Panc1 (cell line): Measurements from ENCODE around the gene STX7. TPM values are rescaled to one million over a fixed set of nuclear protein-coding genes. Genes with fewer than 3 reads are reported as not detected.
"Not testable (repeated sequence)": the region's sequence is repeated elsewhere in the genome, so short reads cannot be mapped to it uniquely, and the experiment has no call there.

Experiments used
- ATAC-seq: fragments of 200-7000 bp; cut with Tn5 transposase; 2 replicates; pipeline ENCODE4 v1.9.1; 2020; ENCODE audit warnings: mild to moderate bottlenecking, moderate library complexity
- BruUV-seq: library from RNA; stranded (reverse); fragments of 400-500 nt; replicated peaks from 2 replicates; lab custom pipeline; 2021; lab: Mats Ljungman, UMichigan
- CTCF ChIA-PET: fragments of 300-600 bp; sonication (Branson Sonifier 250); formaldehyde crosslinking; loops from one replicate; lab custom pipeline; 2022; ENCODE audit warnings: antibody characterized with exemption; lab: Charles Lee
- POLR2A ChIA-PET: fragments of 300-600 bp; sonication (Branson Sonifier 250); formaldehyde crosslinking; loops from one replicate; lab custom pipeline; 2022; ENCODE audit warnings: antibody characterized with exemption; lab: Charles Lee
- DNase-seq: peaks from one replicate; pipeline ENCODE4 v3.0.0-alpha.2; 2010; ENCODE audit warnings: low read depth, low spot score
- H3K27ac ChIP-seq: 2 replicates; pipeline ENCODE4 v1.5.1; 2011; ENCODE audit warnings: mild to moderate bottlenecking, low read length, inconsistent platforms
- H3K27me3 ChIP-seq: fragments of 200-500 bp; sonication (Bioruptor generic); 2 replicates; pipeline ENCODE4 v1.6.0; 2014; ENCODE audit warnings: low read length, inconsistent platforms; ENCODE audit not compliant: control insufficient read depth, insufficient read depth
- H3K36me3 ChIP-seq: fragments of 200-500 bp; sonication (Bioruptor generic); 2 replicates; pipeline ENCODE4 v1.5.1; 2014; ENCODE audit warnings: inconsistent platforms, mild to moderate bottlenecking, low read length, moderate library complexity; ENCODE audit not compliant: control insufficient read depth, insufficient read depth
- H3K4me1 ChIP-seq: 2 replicates; pipeline ENCODE4 v1.5.1; 2011; ENCODE audit warnings: inconsistent platforms, mild to moderate bottlenecking, low read length, moderate library complexity; ENCODE audit not compliant: control insufficient read depth, insufficient read depth
- H3K4me3 ChIP-seq, 2 experiments: 2 replicates each; pipeline ENCODE4 v1.5.1; 2011 to 2012; ENCODE audit warnings: low read depth in 2 of 2, low read length in 2 of 2, mild to moderate bottlenecking in 2 of 2, inconsistent platforms in 1 of 2, moderate library complexity in 1 of 2
- H3K9me3 ChIP-seq: fragments of 200-500 bp; sonication (Bioruptor generic); 2 replicates; pipeline ENCODE4 v1.5.1; 2014; ENCODE audit warnings: low read depth, mild to moderate bottlenecking, inconsistent platforms, low read length, moderate library complexity; ENCODE audit not compliant: control insufficient read depth, insufficient read depth
- POLR2AphosphoS5 ChIP-seq: IDR thresholded peaks from 2 replicates; pipeline ENCODE4 v1.6.1; 2012; ENCODE audit warnings: mild to moderate bottlenecking, low read depth, low read length, moderate library complexity
- REST ChIP-seq, 2 experiments: IDR thresholded peaks; 2 replicates each; pipeline ENCODE4 v1.6.1; 2011 to 2012; ENCODE audit warnings: low read depth in 2 of 2, control low read depth in 1 of 2, low read length in 1 of 2, mild to moderate bottlenecking in 1 of 2, moderate library complexity in 1 of 2; ENCODE audit not compliant: insufficient read depth in 1 of 2
- SIN3A ChIP-seq: IDR thresholded peaks from 2 replicates; pipeline ENCODE4 v1.6.1; 2012; ENCODE audit warnings: low read depth, mild to moderate bottlenecking, low read length, moderate library complexity, borderline replicate concordance; ENCODE audit not compliant: insufficient read depth
- TCF7L2 ChIP-seq: IDR thresholded peaks from 2 replicates; pipeline ENCODE4 v1.6.1; 2011; ENCODE audit warnings: mild to moderate bottlenecking, low read depth, low read length, inconsistent platforms
- in situ Hi-C: cut with HindIII; loops from 2 replicates; pipeline ENCODE4 v1.10.0; 2016; ENCODE audit warnings: low sequenced_read_pairs, low pct_unique_long_range_greater_than_20kb
- intact Hi-C: fragments of 100-400 bp; cut with micrococcal nuclease; formaldehyde crosslinking; loops from one replicate; pipeline ENCODE4 v1.10.0; 2022; ENCODE audit not compliant: unreplicated experiment
- total RNA-seq: library from RNA; stranded (reverse); gene quantifications from one replicate; pipeline ENCODE4 v1.2.1, GENCODE V29; 2021; ENCODE audit not compliant: unreplicated experiment
- TF ChIP-seq, protein P1 (sequence below): fragments of 450-650 bp; IDR thresholded peaks from 2 replicates; pipeline ENCODE4 v1.5.1; 2017; ENCODE audit warnings: mild to moderate bottlenecking

STX7 gene
- total RNA-seq, 1 experiment from 2014 or later, result 40.6 TPM

- intact Hi-C loops, result loop anchor here (10.0 kb wide), 1 partner anchor 127 kb away; no protein-coding TSS in a partner anchor
- BruUV-seq, result no TSS peak
Measured at GRCh38 chr6:132537977-132538376, 25.1 kb upstream of the STX7 start, which contains the start of gene TAAR9. Gene TAAR9, plus strand, starts transcription at chr6:132538277. Its CDS starts 13 bp downstream, at chr6:132538290.

GRCh38 chr6:132537145-132537544 is 24.2 kb upstream of the STX7 start:
- no peak for DNase-seq
- ChIA-PET POLR2A (no interaction called here), CTCF (no interaction called here)
- ATAC-seq, result no peak
- H3K27me3 ChIP-seq, result peaks cover 11% of the 10 kb centered on the region; the same call in 1 of the 2 replicates
- in situ Hi-C loops (no loop called here), intact Hi-C loops (loop anchor here (10.0 kb wide), 1 partner anchor 128 kb away; no protein-coding TSS in a partner anchor)
- H3K4me1 ChIP-seq, result no peaks in the 10 kb centered on the region
- TF ChIP-seq TCF7L2, result no peak
- no peak for TF ChIP-seq POLR2AphosphoS5
- no peak for TF ChIP-seq SIN3A
- TF ChIP-seq, protein P1, sequence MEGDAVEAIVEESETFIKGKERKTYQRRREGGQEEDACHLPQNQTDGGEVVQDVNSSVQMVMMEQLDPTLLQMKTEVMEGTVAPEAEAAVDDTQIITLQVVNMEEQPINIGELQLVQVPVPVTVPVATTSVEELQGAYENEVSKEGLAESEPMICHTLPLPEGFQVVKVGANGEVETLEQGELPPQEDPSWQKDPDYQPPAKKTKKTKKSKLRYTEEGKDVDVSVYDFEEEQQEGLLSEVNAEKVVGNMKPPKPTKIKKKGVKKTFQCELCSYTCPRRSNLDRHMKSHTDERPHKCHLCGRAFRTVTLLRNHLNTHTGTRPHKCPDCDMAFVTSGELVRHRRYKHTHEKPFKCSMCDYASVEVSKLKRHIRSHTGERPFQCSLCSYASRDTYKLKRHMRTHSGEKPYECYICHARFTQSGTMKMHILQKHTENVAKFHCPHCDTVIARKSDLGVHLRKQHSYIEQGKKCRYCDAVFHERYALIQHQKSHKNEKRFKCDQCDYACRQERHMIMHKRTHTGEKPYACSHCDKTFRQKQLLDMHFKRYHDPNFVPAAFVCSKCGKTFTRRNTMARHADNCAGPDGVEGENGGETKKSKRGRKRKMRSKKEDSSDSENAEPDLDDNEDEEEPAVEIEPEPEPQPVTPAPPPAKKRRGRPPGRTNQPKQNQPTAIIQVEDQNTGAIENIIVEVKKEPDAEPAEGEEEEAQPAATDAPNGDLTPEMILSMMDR, result no peak
- TF ChIP-seq REST (IDR thresholded peaks at IDR 0.05; ENCODE audit: insufficient read depth in 1 of 2, low read depth in 2 of 2, low read length in 1 of 2), result no peak
- H3K9me3 ChIP-seq, result no peaks in the 10 kb centered on the region
- H3K36me3 ChIP-seq, result no peaks in the 10 kb centered on the region
- no TSS peak for BruUV-seq
- H3K4me3 ChIP-seq, result no peak overlapping the region
- no peak overlapping the region for H3K27ac ChIP-seq

More at GRCh38 chr6:132537977-132538376, 25.1 kb upstream of the STX7 start, which contains the start of gene TAAR9:
- ATAC-seq (no peak), DNase-seq (no peak)
- H3K4me3 ChIP-seq, result no peak within 1 kb of the TSS
- no peaks in the 10 kb centered on the region for H3K4me1 ChIP-seq
- in situ Hi-C loops, result no loop called here
- no peaks in the 10 kb centered on the region for H3K36me3 ChIP-seq
- CTCF ChIA-PET, result no interaction called here
- TF ChIP-seq POLR2AphosphoS5 (no peak), SIN3A (no peak), REST (IDR thresholded peaks at IDR 0.05; ENCODE audit: insufficient read depth in 1 of 2, low read depth in 2 of 2, low read length in 1 of 2) (no peak), TCF7L2 (no peak)
- TF ChIP-seq, protein P1, result no peak
- H3K9me3 ChIP-seq, result no peaks in the 10 kb centered on the region
- peaks cover 13% of the 10 kb centered on the region; the same call in 1 of the 2 replicates for H3K27me3 ChIP-seq
- POLR2A ChIA-PET, result no interaction called here
- no peak within 1 kb of the TSS for H3K27ac ChIP-seq

GRCh38 chr6:132534546-132534945 is 21.6 kb upstream of the STX7 start:
- DNase-seq, POLR2A ChIA-PET, CTCF ChIA-PET, H3K4me1 ChIP-seq, H3K9me3 ChIP-seq, ATAC-seq, in situ Hi-C loops, H3K4me3 ChIP-seq, H3K36me3 ChIP-seq, H3K27me3 ChIP-seq, BruUV-seq, H3K27ac ChIP-seq: not testable (repeated sequence)
- intact Hi-C loops, result loop anchor here (5.0 to 10.0 kb wide), 4 partner anchors 130 to 263 kb away; partner anchors contain the start of genes SLC18B1 and VNN1
